Muscle layer of colon (tissue), 2 donors: ENCODE measurements around the gene TOR1B.
"Not testable (repeated sequence)": the region's sequence is repeated elsewhere in the genome, so short reads cannot be mapped to it uniquely, and the experiment has no call there.

Source experiments
- H3K27ac ChIP-seq: one replicate; pipeline ENCODE4 v1.7.0; 2013; ENCODE audit warnings: low read depth, mild to moderate bottlenecking, low read length, moderate library complexity
- H3K27me3 ChIP-seq, 2 donors: one replicate each; pipeline ENCODE4 v1.7.0; 2013; ENCODE audit warnings: low read length in 2 of 2, mild to moderate bottlenecking in 2 of 2; ENCODE audit not compliant: insufficient read depth in 2 of 2, control insufficient read depth in 1 of 2
- H3K36me3 ChIP-seq: one replicate; pipeline ENCODE4 v1.7.0; 2013; ENCODE audit warnings: mild to moderate bottlenecking, low read length; ENCODE audit not compliant: insufficient read depth
- H3K4me1 ChIP-seq: one replicate; pipeline ENCODE4 v1.7.0; 2013; ENCODE audit warnings: mild to moderate bottlenecking, low read length; ENCODE audit not compliant: insufficient read depth
- H3K4me3 ChIP-seq, 2 donors: one replicate each; pipeline ENCODE4 v1.7.0; 2013; ENCODE audit warnings: low read length in 2 of 2, low read depth in 1 of 2, mild to moderate bottlenecking in 1 of 2, moderate library complexity in 1 of 2
- H3K9ac ChIP-seq: one replicate; pipeline ENCODE4 v1.7.0; 2013; ENCODE audit warnings: low read length
- H3K9me3 ChIP-seq: one replicate; pipeline ENCODE4 v1.7.0; 2013; ENCODE audit warnings: mild to moderate bottlenecking, low read length
- donor health status: abdominal sarcoma.
- donor health status: Adenocarcinoma of cecum.

The TOR1B gene, protein sequence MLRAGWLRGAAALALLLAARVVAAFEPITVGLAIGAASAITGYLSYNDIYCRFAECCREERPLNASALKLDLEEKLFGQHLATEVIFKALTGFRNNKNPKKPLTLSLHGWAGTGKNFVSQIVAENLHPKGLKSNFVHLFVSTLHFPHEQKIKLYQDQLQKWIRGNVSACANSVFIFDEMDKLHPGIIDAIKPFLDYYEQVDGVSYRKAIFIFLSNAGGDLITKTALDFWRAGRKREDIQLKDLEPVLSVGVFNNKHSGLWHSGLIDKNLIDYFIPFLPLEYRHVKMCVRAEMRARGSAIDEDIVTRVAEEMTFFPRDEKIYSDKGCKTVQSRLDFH

GRCh38 chr9:129802833-129803675 is at the start of gene TOR1B:
TSS of gene TOR1B (plus strand) at chr9:129803184. CDS start at chr9:129803213, 29 bp downstream.
- Histone ChIP-seq H3K27me3 (no peaks in the 10 kb centered on the region), H3K36me3 (peaks cover 3% of the 10 kb centered on the region), H3K4me1 (peaks cover 9% of the 10 kb centered on the region), H3K9ac (peak within 1 kb of the TSS; percentile 24), H3K9me3 (no peaks in the 10 kb centered on the region), H3K27ac (peak within 1 kb of the TSS; percentile 85), H3K4me3 (peak within 1 kb of the TSS; percentile 84 to 88)

GRCh38 chr9:129755151-129755550 is 47.8 kb upstream of the TOR1B start:
- no peaks in the 10 kb centered on the region for H3K9me3 ChIP-seq
- no peaks in the 10 kb centered on the region for H3K27me3 ChIP-seq
- H3K27ac ChIP-seq: no peak overlapping the region
- no peak overlapping the region for H3K4me3 ChIP-seq
- H3K9ac ChIP-seq: no peak overlapping the region
- no peaks in the 10 kb centered on the region for H3K36me3 ChIP-seq
- peaks cover 7% of the 10 kb centered on the region for H3K4me1 ChIP-seq

GRCh38 chr9:129756191-129756590 is 46.8 kb upstream of the TOR1B start:
- Histone ChIP-seq H3K9ac (no peak overlapping the region), H3K4me3 (no peak overlapping the region), H3K36me3 (no peaks in the 10 kb centered on the region), H3K27me3 (no peaks in the 10 kb centered on the region), H3K4me1 (peaks cover 7% of the 10 kb centered on the region), H3K27ac (no peak overlapping the region), H3K9me3 (no peaks in the 10 kb centered on the region)

DNA sequence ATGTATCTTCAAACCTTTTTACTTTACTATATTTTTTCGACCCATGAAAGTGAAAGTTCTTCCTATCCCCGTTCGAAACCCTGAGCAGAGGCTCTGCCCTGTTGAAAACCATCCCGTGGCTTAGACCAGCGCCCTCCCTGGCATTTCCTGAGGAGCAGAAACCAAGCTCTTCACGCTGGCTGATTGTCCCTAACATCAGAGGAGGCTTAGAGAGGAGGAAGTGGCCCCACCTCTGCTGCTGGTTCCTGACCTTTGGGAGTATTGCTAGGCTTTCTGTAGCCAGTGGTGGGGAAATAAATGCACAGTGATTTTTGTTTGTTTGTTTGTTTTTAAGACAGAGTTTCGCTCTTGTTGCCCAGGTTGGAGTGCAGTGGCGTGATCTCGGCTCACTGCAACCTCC is 45.9 kb upstream of the TOR1B start:
- H3K27me3 ChIP-seq: no peaks in the 10 kb centered on the region
- H3K9ac ChIP-seq: no peak overlapping the region

DNA sequence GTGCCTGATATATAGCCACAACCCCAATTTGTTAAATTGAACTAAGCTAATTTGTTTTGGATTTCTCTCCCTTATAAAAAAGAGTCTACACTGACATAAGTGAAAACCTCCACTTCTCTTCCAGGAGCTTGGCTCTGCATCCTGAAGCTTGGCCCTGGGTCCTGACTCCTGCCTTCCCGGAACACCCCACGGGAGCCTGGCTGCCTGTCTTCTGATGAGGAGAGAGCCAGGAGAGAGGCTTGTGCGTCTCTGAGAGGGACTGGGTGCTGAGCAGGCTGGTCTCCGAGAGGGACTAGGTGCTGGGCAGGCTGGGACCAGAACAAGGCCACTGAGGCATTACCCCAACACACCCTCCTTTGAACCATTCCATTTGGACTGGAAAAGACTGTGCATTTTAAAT is 43.7 kb upstream of the TOR1B start:
- H3K4me1 ChIP-seq: peaks cover 4% of the 10 kb centered on the region
- no peaks in the 10 kb centered on the region for H3K36me3 ChIP-seq
- H3K4me3 ChIP-seq: no peak overlapping the region
- no peak overlapping the region for H3K27ac ChIP-seq
- no peaks in the 10 kb centered on the region for H3K9me3 ChIP-seq
- no peak overlapping the region for H3K9ac ChIP-seq
- H3K27me3 ChIP-seq: no peaks in the 10 kb centered on the region

More for the DNA sequence above, 45.9 kb upstream of the TOR1B start:
- Histone ChIP-seq H3K36me3 (no peaks in the 10 kb centered on the region), H3K27ac (no peak overlapping the region), H3K4me1 (peaks cover 7% of the 10 kb centered on the region), H3K9me3 (no peaks in the 10 kb centered on the region), H3K4me3 (no peak overlapping the region)

GRCh38 chr9:129759804-129760502 is 43.0 kb upstream of the TOR1B start:
- no peak overlapping the region for H3K9ac ChIP-seq
- H3K36me3 ChIP-seq: no peaks in the 10 kb centered on the region
- no peaks in the 10 kb centered on the region for H3K27me3 ChIP-seq
- H3K4me1 ChIP-seq: peaks cover 4% of the 10 kb centered on the region
- H3K4me3 ChIP-seq: no peak overlapping the region
- H3K27ac ChIP-seq: no peak overlapping the region
- H3K9me3 ChIP-seq: no peaks in the 10 kb centered on the region

- not testable (repeated sequence) for H3K27me3 ChIP-seq, H3K36me3 ChIP-seq, H3K4me1 ChIP-seq, H3K9ac ChIP-seq, H3K27ac ChIP-seq, H3K9me3 ChIP-seq, H3K4me3 ChIP-seq
Observed at GRCh38 chr9:129760784-129761183, 42.2 kb upstream of the TOR1B start.

DNA sequence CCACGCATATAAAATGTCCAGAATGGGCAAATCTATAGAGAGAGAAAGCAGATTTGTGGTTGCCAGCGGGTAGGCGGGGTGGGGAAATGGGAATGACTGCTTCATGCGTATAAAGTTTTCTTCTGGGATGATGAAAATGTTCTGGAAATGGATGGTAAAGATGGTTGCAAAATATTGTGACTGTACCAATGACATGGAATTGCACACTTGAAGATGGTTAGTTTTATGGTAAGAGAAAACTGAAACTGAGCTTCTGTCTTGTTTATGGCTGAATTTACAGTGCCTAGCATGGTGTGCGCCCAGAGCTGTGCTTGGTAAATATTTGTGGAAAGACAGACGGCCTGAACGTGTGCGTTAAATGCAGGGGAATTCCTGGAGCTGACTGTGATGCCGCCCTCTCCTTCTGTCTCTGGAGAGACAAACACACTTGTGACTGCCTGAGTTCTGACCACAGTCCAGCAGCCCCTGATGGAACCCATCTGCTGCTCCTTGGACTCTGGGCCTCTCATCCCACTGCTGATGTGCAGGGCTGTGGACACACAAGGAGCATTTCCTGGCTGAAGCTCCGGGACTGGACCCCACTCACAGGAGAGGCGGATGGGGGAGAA is 41.6 kb upstream of the TOR1B start:
- H3K4me1 ChIP-seq: peaks cover 4% of the 10 kb centered on the region
- no peak overlapping the region for H3K27ac ChIP-seq
- H3K4me3 ChIP-seq: no peak overlapping the region
- H3K9me3 ChIP-seq: no peaks in the 10 kb centered on the region
- no peaks in the 10 kb centered on the region for H3K27me3 ChIP-seq
- no peak overlapping the region for H3K9ac ChIP-seq
- H3K36me3 ChIP-seq: no peaks in the 10 kb centered on the region

DNA sequence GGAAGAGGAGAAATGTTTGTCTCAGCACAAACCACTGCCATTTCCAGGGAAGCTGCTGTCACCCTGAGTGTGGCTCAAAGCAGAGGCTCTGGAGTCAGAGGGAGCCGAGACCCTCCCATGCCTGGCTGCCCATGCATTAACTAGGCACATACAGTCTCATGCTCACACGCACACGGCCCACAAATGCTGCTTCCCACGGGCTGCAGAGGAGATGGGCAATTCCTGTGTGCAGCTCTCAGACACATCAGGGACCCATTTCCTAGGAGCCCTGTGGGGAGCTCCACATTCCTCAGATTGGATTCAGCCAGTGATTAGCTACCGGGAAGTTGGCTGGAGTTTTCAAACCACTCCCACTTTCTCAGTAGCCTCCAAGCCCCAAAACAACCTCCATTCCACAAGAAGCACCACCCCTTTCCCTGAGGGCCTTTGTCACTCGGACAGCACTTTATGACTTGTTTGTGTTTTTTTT is 41.0 kb upstream of the TOR1B start:
- H3K27ac ChIP-seq: no peak overlapping the region
- no peaks in the 10 kb centered on the region for H3K27me3 ChIP-seq
- no peak overlapping the region for H3K9ac ChIP-seq
- peaks cover 4% of the 10 kb centered on the region for H3K4me1 ChIP-seq
- H3K9me3 ChIP-seq: no peaks in the 10 kb centered on the region
- no peaks in the 10 kb centered on the region for H3K36me3 ChIP-seq
- H3K4me3 ChIP-seq: no peak overlapping the region

- not testable (repeated sequence) for H3K36me3 ChIP-seq, H3K9me3 ChIP-seq, H3K27ac ChIP-seq, H3K27me3 ChIP-seq, H3K4me3 ChIP-seq, H3K4me1 ChIP-seq, H3K9ac ChIP-seq
Observed at GRCh38 chr9:129762370-129762984, 40.5 kb upstream of the TOR1B start.
